Adrenal gland (tissue), 12 donors: Measurements from ENCODE around the gene RBL1. TPM values are rescaled to one million over a fixed set of nuclear protein-coding genes. Genes with fewer than 3 reads are reported as not detected.

Source experiments
- DNase-seq, 7 donors: peaks; one replicate each; pipeline ENCODE4 v3.0.0-alpha.2; 2019 to 2020
- H3K27ac ChIP-seq, 5 donors: fragments of 200-600 bp; sonication (generic) in 4 of 5; 1 replicate in 3 of 5; 2 replicates in 2 of 5; pipeline versions ENCODE4 v1.5.1 to v1.8.0; 2016 to 2020; ENCODE audit warnings: mild to moderate bottlenecking in 1 of 5
- H3K27me3 ChIP-seq: fragments of 200-600 bp; 2 replicates; pipeline ENCODE4 v1.8.0; 2021
- H3K36me3 ChIP-seq, 2 donors: fragments of 200-600 bp; replicated peaks in 1 of 2; 1 replicate in 1 of 2; 2 replicates in 1 of 2; pipeline versions ENCODE4 v1.5.1 to v1.8.0; 2018 to 2022
- H3K4me1 ChIP-seq, 2 donors: fragments of 200-600 bp; replicated peaks in 1 of 2; 1 replicate in 1 of 2; 2 replicates in 1 of 2; pipeline versions ENCODE4 v1.5.1 to v1.8.0; 2018 to 2021
- H3K4me3 ChIP-seq, 4 donors: fragments of 200-600 bp; sonication (generic) in 3 of 4; one replicate each; pipeline ENCODE4 v1.5.1; 2016 to 2018
- H3K9me3 ChIP-seq, 3 donors: fragments of 200-600 bp; sonication (generic) in 1 of 3; replicated peaks in 1 of 3; 1 replicate in 2 of 3; 2 replicates in 1 of 3; pipeline versions ENCODE4 v1.5.1 to v1.8.0; 2016 to 2021
- CTCF ChIP-seq, 6 experiments: fragments of 450-650 bp in 4 of 6; fragments of 200-600 bp in 2 of 6; sonication (generic) in 1 of 6; IDR thresholded peaks; 1 replicate in 5 of 6; 2 replicates in 1 of 6; pipeline versions ENCODE4 v1.5.1 to v1.8.0; 2016 to 2021; ENCODE audit warnings: antibody characterized with exemption in 6 of 6, mild to moderate bottlenecking in 2 of 6, moderate library complexity in 1 of 6
- POLR2A ChIP-seq, 2 donors: fragments of 450-650 bp; IDR thresholded peaks; one replicate each; pipeline ENCODE4 v1.6.1; 2017; ENCODE audit warnings: antibody characterized with exemption in 2 of 2, mild to moderate bottlenecking in 2 of 2, moderate library complexity in 1 of 2
- WGBS, 4 donors: extraction: QIAGEN DNeasy Blood & Tissue Kit in 2 of 4; methylation state at CpG; one replicate each; pipeline versions ENCODE4 v1.1.5 to v1.1.7; 2013 to 2017; 5-methylcytosine and 5-hydroxymethylcytosine counted together
- intact Hi-C, 2 donors: fragments of 100-400 bp; cut with DNase I; formaldehyde crosslinking; loops; one replicate each; pipeline versions ENCODE4 v1.14.1 to v1.15.0; 2022 to 2023
- polyA plus RNA-seq, 3 donors: library from polyadenylated mRNA; stranded (reverse); fragments of 200-250 nt in 2 of 3; fragments of 350-450 nt in 1 of 3; fragmentation: Illumina TruSeq in 1 of 3; extraction: RNeasy Lipid Tissue Mini Kit (QIAGEN cat#74804) in 1 of 3; gene quantifications; one replicate each; pipeline ENCODE4 v1.2.3, GENCODE V29; 2013 to 2014
- total RNA-seq, 9 donors: library from RNA; depleted of rRNA in 4 of 9; stranded (reverse); fragments of >200 nt in 4 of 9; fragments of 120-200 nt in 1 of 9; fragmentation: NEBNext Ultra II Directional in 1 of 9; extraction: Animal tissue kit (Norgen Biotek cat#: 25700) in 1 of 9; gene quantifications; one replicate each; pipeline versions ENCODE4 v1.1.0 to v1.2.4, GENCODE V29; 2013 to 2023
- donor health status: healthy with polysubstance abuse.
- donor health status: Bipolar disorder and iron deficiency.
- donor health status: DM: yes; HTN: yes; CAD: no.
- donor health status: DM: no; HTN: no; CAD: no.
- donor health status: DM: no; HTN: no; CAD: no.
- donor health status: DM: yes; HTN: yes; CAD: no.

RBL1 gene
- total and polyA plus RNA-seq, 12 donors, result 0.91 to 12.6 (median 5.1) TPM

- H3K4me3 ChIP-seq, result no peak overlapping the region
- TF ChIP-seq CTCF (IDR thresholded peaks at IDR 0.05) (no peak), POLR2A (IDR thresholded peaks at IDR 0.05) (no peak)
- H3K9me3 ChIP-seq, result no peaks in the 10 kb centered on the region
- H3K36me3 ChIP-seq, result no peaks in the 10 kb centered on the region
- no peak overlapping the region for H3K27ac ChIP-seq
- 68 to 77% (median 74%) methylated on average over 4 of the region's 4 CpGs for WGBS, 4 donors
- intact Hi-C loops, result no loop called here
- no peaks in the 10 kb centered on the region for H3K27me3 ChIP-seq
- peaks cover 15 to 18% of the 10 kb centered on the region in 2 donors for H3K4me1 ChIP-seq
- DNase-seq, result no peak
Observed at GRCh38 chr20:36959242-36959641, 136.6 kb downstream of the RBL1 start.

DNA sequence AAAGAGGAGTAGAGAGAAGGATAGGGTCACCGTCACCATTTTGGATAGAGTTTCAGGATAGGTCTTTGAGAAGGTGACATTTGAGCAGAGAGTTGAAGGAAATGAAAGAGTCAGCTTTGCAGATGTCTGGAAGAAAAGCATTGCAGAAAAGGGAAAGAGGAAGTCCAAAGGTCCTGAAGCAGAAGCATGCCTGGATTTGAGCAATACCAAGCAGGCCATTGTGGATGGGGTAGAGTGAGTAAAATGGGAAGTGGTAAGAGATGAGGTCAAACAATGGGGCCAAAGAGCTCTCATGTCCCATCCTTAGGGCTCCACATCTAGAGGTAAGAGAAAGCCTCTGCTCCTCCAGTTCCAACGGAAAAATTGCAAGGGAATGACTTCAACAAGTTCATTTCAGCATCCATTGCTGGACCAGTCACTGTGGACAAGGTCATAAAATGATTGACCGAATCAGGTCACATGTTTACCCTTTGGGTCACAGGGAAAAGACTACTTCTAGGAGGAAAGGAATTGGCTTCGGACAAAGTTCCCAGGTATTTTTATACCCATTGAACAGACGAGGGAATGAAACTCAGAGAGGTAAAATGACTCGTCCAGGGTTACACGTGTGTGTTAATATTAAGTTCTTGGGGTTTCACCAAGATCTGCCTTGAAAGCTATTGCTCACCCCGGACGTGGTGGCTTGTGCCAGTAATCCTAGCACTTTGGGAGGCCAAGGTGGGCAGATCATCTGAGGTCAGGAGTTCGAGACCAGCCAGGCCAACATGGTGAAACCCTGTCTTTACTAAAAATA is 137.7 kb downstream of the RBL1 start:
- intact Hi-C loops, result no loop called here

DNA sequence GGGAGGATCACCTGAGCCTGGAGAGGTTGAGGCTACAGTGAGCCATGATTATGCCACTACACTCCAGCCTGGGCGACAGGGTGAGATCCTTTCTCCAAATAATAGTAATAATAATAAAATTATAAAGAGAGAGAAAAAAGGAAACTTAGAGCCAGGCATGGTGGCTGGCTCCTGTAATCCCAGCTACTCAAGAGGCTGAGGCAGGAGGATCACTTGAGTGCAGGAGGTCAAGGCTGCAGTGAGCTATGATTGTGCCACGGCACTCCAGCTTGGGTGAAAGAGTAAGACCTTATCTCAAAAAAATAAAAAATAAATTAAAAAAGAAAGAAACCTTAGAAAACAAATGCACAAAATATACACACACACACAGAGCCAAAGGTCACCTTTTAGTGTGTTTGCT is 139.1 kb downstream of the RBL1 start:
- intact Hi-C loops, result no loop called here
- Histone ChIP-seq H3K4me3 (no peak overlapping the region), H3K4me1 (peaks cover 20 to 31% of the 10 kb centered on the region in 2 donors), H3K27me3 (no peaks in the 10 kb centered on the region), H3K36me3 (no peaks in the 10 kb centered on the region), H3K9me3 (no peaks in the 10 kb centered on the region), H3K27ac (no peak overlapping the region)
- TF ChIP-seq POLR2A (IDR thresholded peaks at IDR 0.05), result no peak
- TF ChIP-seq CTCF (IDR thresholded peaks at IDR 0.05), result no peak
- no peak for DNase-seq
- WGBS, 4 donors, result 64 to 79% (median 74%) methylated on average over 2 of the region's 2 CpGs

More for the DNA sequence above, 137.7 kb downstream of the RBL1 start:
- H3K36me3 ChIP-seq, result no peaks in the 10 kb centered on the region
- peaks cover 15 to 23% of the 10 kb centered on the region in 2 donors for H3K4me1 ChIP-seq
- no peaks in the 10 kb centered on the region for H3K9me3 ChIP-seq
- TF ChIP-seq POLR2A (IDR thresholded peaks at IDR 0.05) (no peak), CTCF (IDR thresholded peaks at IDR 0.05) (no peak)
- H3K27me3 ChIP-seq, result no peaks in the 10 kb centered on the region
- WGBS, 4 donors, result 79 to 87% (median 85%) methylated on average over 10 of the region's 10 CpGs
- H3K4me3 ChIP-seq, result no peak overlapping the region
- peak overlapping the region in 4 of 5 donors; percentile 1 to 59 (median 42) for H3K27ac ChIP-seq
- peak in 2 of 7 donors; percentile 39 to 46 for DNase-seq

GRCh38 chr20:36956016-36956415 is 139.8 kb downstream of the RBL1 start:
- H3K27me3 ChIP-seq, result no peaks in the 10 kb centered on the region
- H3K9me3 ChIP-seq, result no peaks in the 10 kb centered on the region
- peaks cover 20 to 31% of the 10 kb centered on the region in 2 donors for H3K4me1 ChIP-seq
- intact Hi-C loops, result no loop called here
- H3K27ac ChIP-seq, result no peak overlapping the region
- H3K4me3 ChIP-seq, result no peak overlapping the region
- TF ChIP-seq CTCF (IDR thresholded peaks at IDR 0.05) (no peak), POLR2A (IDR thresholded peaks at IDR 0.05) (no peak)
- WGBS, 4 donors, result 55 to 80% (median 68%) methylated on average over 3 of the region's 3 CpGs
- no peaks in the 10 kb centered on the region for H3K36me3 ChIP-seq
- no peak for DNase-seq
